A549 (cell line): ENCODE measurements around the gene DPF1. TPM values are rescaled to one million over a fixed set of nuclear protein-coding genes. Genes with fewer than 3 reads are reported as not detected.

Experiments
- ATAC-seq, 2 experiments: fragments of 200-7000 bp in 1 of 2; fragments of >200 bp in 1 of 2; cut with Nextera tagmentation in 1 of 2; cut with Tn5 transposase in 1 of 2; 3 replicates each; pipeline versions ENCODE4 v1.8.0 to v1.9.1; 2018 to 2020; ENCODE audit warnings: mild to moderate bottlenecking in 1 of 2, moderate library complexity in 1 of 2
- CTCF ChIA-PET: fragments of 300-600 bp; sonication (Branson Sonifier 250); formaldehyde crosslinking; extraction: SDS; loops from one replicate; lab custom pipeline; 2021; ENCODE audit warnings: antibody characterized with exemption, inconsistent platforms; lab: Yijun Ruan, JAX
- POLR2A ChIA-PET: fragments of 350-600 bp; formaldehyde crosslinking; extraction: SDS; loops from one replicate; lab custom pipeline; 2021; ENCODE audit warnings: antibody characterized with exemption, inconsistent platforms; lab: Yijun Ruan, JAX
- DNase-seq, 2 experiments: peaks; one replicate each; pipeline versions ENCODE4 v3.0.0 to v3.0.0-alpha.2; 2011 to 2016; ENCODE audit warnings: low read depth in 1 of 2, low spot score in 1 of 2
- FAIRE-seq: peaks from 2 replicates; lab custom pipeline; 2011; peaks lifted over from hg19 to GRCh38; lab: Jason Lieb, UNC
- H3K27ac ChIP-seq, 2 experiments: fragments of >200 bp; sonication (Bioruptor Twin); formaldehyde crosslinking; 3 replicates each; pipeline ENCODE4 v1.5.1; 2016 to 2017
- H3K4me1 ChIP-seq: fragments of >200 bp; sonication (Bioruptor Twin); formaldehyde crosslinking; 3 replicates; pipeline ENCODE4 v1.6.1; 2016
- H3K4me2 ChIP-seq: fragments of >200 bp; sonication (Bioruptor Twin); formaldehyde crosslinking; 3 replicates; pipeline ENCODE4 v1.6.1; 2016
- H3K4me3 ChIP-seq: fragments of >200 bp; sonication (Bioruptor Twin); formaldehyde crosslinking; 3 replicates; pipeline ENCODE4 v1.5.1; 2016
- H3K9me3 ChIP-seq: fragments of >200 bp; sonication (Bioruptor Twin); formaldehyde crosslinking; 3 replicates; pipeline ENCODE4 v1.6.1; 2016
- ATOH8 ChIP-seq: fragments of 250-450 bp; sonication (Bioruptor Pico); IDR thresholded peaks from 2 replicates; pipeline ENCODE4 v1.5.0; 2020; ENCODE audit warnings: low read depth, mild to moderate bottlenecking, moderate library complexity
- BCL3 ChIP-seq: fragments of >200 bp; sonication (Bioruptor Twin); formaldehyde crosslinking; IDR thresholded peaks from 3 replicates; pipeline ENCODE4 v1.6.1; 2016
- CBX8 ChIP-seq: fragments of 200-600 bp; sonication (generic); IDR thresholded peaks from 2 replicates; pipeline ENCODE4 v1.6.1; 2016
- CEBPB ChIP-seq, 2 experiments: fragments of >200 bp in 1 of 2; sonication (Bioruptor Twin) in 1 of 2; formaldehyde crosslinking in 1 of 2; IDR thresholded peaks; 2 replicates each; pipeline ENCODE4 v1.6.1; 2012 to 2016
- E2F6 ChIP-seq: IDR thresholded peaks from 2 replicates; pipeline ENCODE4 v1.6.1; 2012; ENCODE audit warnings: low read depth, borderline replicate concordance
- EHMT2 ChIP-seq: fragments of 200-600 bp; sonication (generic); IDR thresholded peaks from 2 replicates; pipeline ENCODE4 v1.6.1; 2016; ENCODE audit warnings: antibody characterized with exemption, low read depth, mild to moderate bottlenecking, moderate library complexity
- ELK1 ChIP-seq: fragments of 150-350 bp; IDR thresholded peaks from 2 replicates; pipeline ENCODE4 v1.6.1; 2014; ENCODE audit warnings: low read depth, mild to moderate bottlenecking, low read length
- EP300 ChIP-seq, 2 experiments: fragments of >200 bp; sonication (Bioruptor Twin); formaldehyde crosslinking; IDR thresholded peaks; 2 replicates in 1 of 2; 3 replicates in 1 of 2; pipeline ENCODE4 v1.6.1; 2016 to 2017
- ESRRA ChIP-seq: fragments of 150-350 bp; IDR thresholded peaks from 2 replicates; pipeline ENCODE4 v1.6.1; 2014; ENCODE audit warnings: mild to moderate bottlenecking, low read length, borderline replicate concordance
- FOSB ChIP-seq: fragments of 250-450 bp; sonication (Bioruptor Pico); IDR thresholded peaks from 2 replicates; pipeline ENCODE4 v1.5.0; 2020; ENCODE audit warnings: mild to moderate bottlenecking, moderate library complexity
- FOSL2 ChIP-seq, 2 experiments: fragments of 450-650 bp in 1 of 2; fragments of >200 bp in 1 of 2; sonication (Bioruptor Twin) in 1 of 2; formaldehyde crosslinking; IDR thresholded peaks; 2 replicates each; pipeline versions ENCODE4 v1.5.0 to v1.6.1; 2016 to 2020; ENCODE audit warnings: mild to moderate bottlenecking in 1 of 2, moderate library complexity in 1 of 2
- GATA3 ChIP-seq: IDR thresholded peaks from 2 replicates; pipeline ENCODE4 v1.6.1; 2012; ENCODE audit warnings: borderline replicate concordance
- HES2 ChIP-seq: fragments of >200 bp; sonication (Bioruptor Twin); formaldehyde crosslinking; IDR thresholded peaks from 2 replicates; pipeline ENCODE4 v1.6.1; 2016
- HMGXB4 ChIP-seq: fragments of 250-450 bp; sonication (Bioruptor Pico); IDR thresholded peaks from 2 replicates; pipeline ENCODE4 v1.5.0; 2021; ENCODE audit warnings: mild to moderate bottlenecking, moderate library complexity, borderline replicate concordance
- HOXA7 ChIP-seq: fragments of 250-450 bp; sonication (Bioruptor Pico); IDR thresholded peaks from 2 replicates; pipeline ENCODE4 v1.5.0; 2020; ENCODE audit warnings: mild to moderate bottlenecking, moderate library complexity
- HOXB5 ChIP-seq: fragments of 250-450 bp; sonication (Bioruptor Pico); IDR thresholded peaks from 2 replicates; pipeline ENCODE4 v1.5.0; 2020; ENCODE audit warnings: mild to moderate bottlenecking, moderate library complexity
- JUNB ChIP-seq: fragments of >200 bp; sonication (Bioruptor Twin); formaldehyde crosslinking; IDR thresholded peaks from 2 replicates; pipeline ENCODE4 v1.6.1; 2016
- KDM5A ChIP-seq: fragments of 200-600 bp; sonication (generic); IDR thresholded peaks from 2 replicates; pipeline ENCODE4 v1.6.1; 2016; ENCODE audit warnings: antibody characterized with exemption, mild to moderate bottlenecking
- MAX ChIP-seq: IDR thresholded peaks from 2 replicates; pipeline ENCODE4 v1.6.1; 2012
- NFE2L2 ChIP-seq: fragments of 150-350 bp; conservative IDR thresholded peaks from 2 replicates; pipeline ENCODE4 v1.6.1; 2014; ENCODE audit warnings: low read length
- PHF8 ChIP-seq: fragments of 200-600 bp; sonication (generic); IDR thresholded peaks from 2 replicates; pipeline ENCODE4 v1.6.1; 2016; ENCODE audit warnings: low read depth, mild to moderate bottlenecking, antibody characterized with exemption, moderate library complexity, borderline replicate concordance
- SMC3 ChIP-seq: fragments of >200 bp; sonication (Bioruptor Twin); formaldehyde crosslinking; IDR thresholded peaks from 3 replicates; pipeline ENCODE4 v1.6.1; 2018; ENCODE audit warnings: inconsistent platforms
- TFCP2L1 ChIP-seq: fragments of 250-450 bp; sonication (Bioruptor Pico); IDR thresholded peaks from 2 replicates; pipeline ENCODE4 v1.5.0; 2021; ENCODE audit warnings: mild to moderate bottlenecking
- TP53 ChIP-seq: fragments of 250-450 bp; sonication (Bioruptor Pico); IDR thresholded peaks from 2 replicates; pipeline ENCODE4 v1.5.0; 2021; ENCODE audit warnings: mild to moderate bottlenecking, moderate library complexity
- ZC3H11A ChIP-seq: fragments of 450-650 bp; IDR thresholded peaks from 2 replicates; pipeline ENCODE4 v1.6.1; 2014; ENCODE audit warnings: antibody characterized with exemption, mild to moderate bottlenecking
- ZNF302 ChIP-seq: fragments of 250-450 bp; sonication (Bioruptor Pico); IDR thresholded peaks from 2 replicates; pipeline ENCODE4 v1.9.0; 2021; ENCODE audit warnings: inconsistent platforms, mild to moderate bottlenecking, moderate library complexity
- WGBS: methylation state at CpG from one replicate; pipeline ENCODE4 v1.1.6; 2017; ENCODE audit errors: missing lambda C conversion rate; 5-methylcytosine and 5-hydroxymethylcytosine counted together
- polyA plus RNA-seq, 4 experiments: library from polyadenylated mRNA; depleted of rRNA in 3 of 4; stranded (reverse); fragments of >200 nt; fragmentation: RNase III in 1 of 4; extraction: RNeasy Plus Mini Kit Qiagen cat#74134 plus additional on column Dnase treatment in 1 of 4; gene quantifications; 2 replicates in 3 of 4; 3 replicates in 1 of 4; pipeline ENCODE4 v1.2.3, GENCODE V29; 2011 to 2017

DPF1 gene
- polyA plus RNA-seq, 2 of the 4 experiments (the other 2 are of a cell fraction): 2.1 to 6.8 TPM

- ChIA-PET CTCF (interaction anchor here (0.7 to 4.4 kb wide), 5 partner anchors 11 to 320 kb away, joined by 3 to 23 read pairs (median 4); no protein-coding TSS in a partner anchor), POLR2A (interaction anchor here (0.7 kb wide), 1 partner anchor 14 kb away, joined by 3 read pairs; no protein-coding TSS in a partner anchor)
- no peak for ATAC-seq
- H3K4me2 ChIP-seq: no peak overlapping the region
- no peaks in the 10 kb centered on the region for H3K9me3 ChIP-seq
- no peak overlapping the region for H3K27ac ChIP-seq
- WGBS: 86% methylated on average over 64 of the region's 64 CpGs
- no peak overlapping the region for H3K4me3 ChIP-seq
- DNase-seq: no peak
- TF ChIP-seq JUNB (no peak), PHF8 (no peak), GATA3 (no peak), ZC3H11A (peak; percentile 49), MAX (no peak), CBX8 (no peak), ATOH8 (CRISPR knock-in tag) (no peak)
- peaks cover 6% of the 10 kb centered on the region; the same call in 1 of the 3 replicates for H3K4me1 ChIP-seq
- no peak for FAIRE-seq
Observed at GRCh38 chr19:38221919-38222830, 1.8 kb downstream of the DPF1 start.

- H3K4me3 ChIP-seq: no peak overlapping the region
- no peak overlapping the region for H3K4me2 ChIP-seq
- peaks cover 5% of the 10 kb centered on the region; the same call in 1 of the 3 replicates for H3K4me1 ChIP-seq
- TF ChIP-seq SMC3 (no peak), EP300 (IDR thresholded peaks at IDR 0.05) (no peak), CEBPB (IDR thresholded peaks at IDR 0.05) (peak in 1 of 2 experiments; percentile 20; a peak in 1 of 4 replicates)
- no peak overlapping the region for H3K27ac ChIP-seq
- no peak for DNase-seq
- WGBS: 91% methylated on average over 6 of the region's 6 CpGs
- no peak for FAIRE-seq
- no peaks in the 10 kb centered on the region for H3K9me3 ChIP-seq
- CTCF ChIA-PET: interaction anchor here (0.7 to 4.4 kb wide), 7 partner anchors 12 to 319 kb away, joined by 3 to 23 read pairs (median 4); no protein-coding TSS in a partner anchor
- POLR2A ChIA-PET: interaction anchor here (0.7 kb wide), 1 partner anchor 15 kb away, joined by 3 read pairs; no protein-coding TSS in a partner anchor
- no peak for ATAC-seq
Observed at GRCh38 chr19:38221421-38221820, 2.6 kb downstream of the DPF1 start.

GRCh38 chr19:38219221-38219620 is 4.8 kb downstream of the DPF1 start:
- no peak for FAIRE-seq
- no peak for TF ChIP-seq FOSL2 (IDR thresholded peaks at IDR 0.05)
- TF ChIP-seq FOSL2 (CRISPR knock-in tag; IDR thresholded peaks at IDR 0.05): no peak
- TF ChIP-seq TP53 (CRISPR knock-in tag): no peak
- TF ChIP-seq HOXB5 (CRISPR knock-in tag): no peak
- no peak for TF ChIP-seq HES2
- no peak for TF ChIP-seq BCL3
- TF ChIP-seq KDM5A: no peak
- TF ChIP-seq ZNF302: no peak
- no peak for TF ChIP-seq FOSB (CRISPR knock-in tag)
- TF ChIP-seq TFCP2L1 (CRISPR knock-in tag): no peak
- no peak for TF ChIP-seq NFE2L2
- no peak for TF ChIP-seq E2F6
- TF ChIP-seq HOXA7: no peak
- TF ChIP-seq EHMT2: no peak
- no peak for TF ChIP-seq ESRRA
- TF ChIP-seq ELK1: no peak
- no peak for TF ChIP-seq HMGXB4 (CRISPR knock-in tag)
- no peak overlapping the region for H3K27ac ChIP-seq
- H3K4me3 ChIP-seq: no peak overlapping the region
- H3K4me1 ChIP-seq: 0 out of 3 replicates have a peak, but pooled peaks cover 3% of the 10 kb centered on the region
- WGBS: 88% methylated on average over 10 of the region's 10 CpGs
- no peaks in the 10 kb centered on the region for H3K9me3 ChIP-seq
- POLR2A ChIA-PET: no interaction called here
- CTCF ChIA-PET: interaction anchor here (0.9 to 4.4 kb wide), 4 partner anchors 14 to 317 kb away, joined by 3 to 23 read pairs (median 4); no protein-coding TSS in a partner anchor
- no peak for DNase-seq
- ATAC-seq: no peak
- no peak overlapping the region for H3K4me2 ChIP-seq
